Measurements from ENCODE around the gene SCML1. TPM values are rescaled to one million over a fixed set of nuclear protein-coding genes. Genes with fewer than 3 reads are reported as not detected.
A peak's percentile ranks its signal among the peaks of the same experiment; 100 is the strongest.

The SCML1 gene
- total RNA-seq, 1 donor from 2014 or later: 29.7 TPM

GRCh38 chrX:17721715-17722114 is 15.6 kb upstream of the SCML1 start:
- Mint-ChIP-seq H3K4me1 (ENCODE audit: unreplicated experiment) (peaks cover 7% of the 10 kb centered on the region), H3K4me3 (ENCODE audit: unreplicated experiment) (no peak overlapping the region), H3K9me3 (ENCODE audit: unreplicated experiment) (no peaks in the 10 kb centered on the region), H3K27ac (ENCODE audit: unreplicated experiment) (no peak overlapping the region), H3K27me3 (ENCODE audit: unreplicated experiment) (no peaks in the 10 kb centered on the region), H3K36me3 (ENCODE audit: low read depth, unreplicated experiment) (no peaks in the 10 kb centered on the region)
- DNase-seq (ENCODE audit: low spot score): no peak
- no peak for TF ChIP-seq CTCF (IDR thresholded peaks at IDR 0.05; ENCODE audit: unreplicated experiment)

GRCh38 chrX:17725181-17725580 is 12.1 kb upstream of the SCML1 start:
- Mint-ChIP-seq H3K9me3 (ENCODE audit: unreplicated experiment) (no peaks in the 10 kb centered on the region), H3K27ac (ENCODE audit: unreplicated experiment) (no peak overlapping the region), H3K27me3 (ENCODE audit: unreplicated experiment) (no peaks in the 10 kb centered on the region), H3K4me1 (ENCODE audit: unreplicated experiment) (peaks cover 4% of the 10 kb centered on the region), H3K4me3 (ENCODE audit: unreplicated experiment) (no peak overlapping the region), H3K36me3 (ENCODE audit: low read depth, unreplicated experiment) (peaks cover 6% of the 10 kb centered on the region)
- no peak for DNase-seq (ENCODE audit: low spot score)
- TF ChIP-seq CTCF (IDR thresholded peaks at IDR 0.05; ENCODE audit: unreplicated experiment): no peak

- peaks cover 7% of the 10 kb centered on the region for H3K4me1 Mint-ChIP-seq (ENCODE audit: unreplicated experiment)
- H3K9me3 Mint-ChIP-seq (ENCODE audit: unreplicated experiment): no peaks in the 10 kb centered on the region
- H3K27me3 Mint-ChIP-seq (ENCODE audit: unreplicated experiment): peaks cover 1% of the 10 kb centered on the region
- H3K27ac Mint-ChIP-seq (ENCODE audit: unreplicated experiment): no peak overlapping the region
- peaks cover 4% of the 10 kb centered on the region for H3K36me3 Mint-ChIP-seq (ENCODE audit: low read depth, unreplicated experiment)
- no peak for TF ChIP-seq CTCF (IDR thresholded peaks at IDR 0.05; ENCODE audit: unreplicated experiment)
- DNase-seq (ENCODE audit: low spot score): no peak
- H3K4me3 Mint-ChIP-seq (ENCODE audit: unreplicated experiment): no peak overlapping the region
Observed at GRCh38 chrX:17732138-17732783, 5.0 kb upstream of the SCML1 start.

- no peak for TF ChIP-seq CTCF (IDR thresholded peaks at IDR 0.05; ENCODE audit: unreplicated experiment)
- Mint-ChIP-seq H3K36me3 (ENCODE audit: low read depth, unreplicated experiment) (no peaks in the 10 kb centered on the region), H3K27me3 (ENCODE audit: unreplicated experiment) (peaks cover 1% of the 10 kb centered on the region), H3K4me3 (ENCODE audit: unreplicated experiment) (no peak overlapping the region), H3K9me3 (ENCODE audit: unreplicated experiment) (no peaks in the 10 kb centered on the region), H3K27ac (ENCODE audit: unreplicated experiment) (no peak overlapping the region), H3K4me1 (ENCODE audit: unreplicated experiment) (peaks cover 8% of the 10 kb centered on the region)
- no peak for DNase-seq (ENCODE audit: low spot score)
Observed at GRCh38 chrX:17735406-17735805, 1.9 kb upstream of the SCML1 start.

- peaks cover 2% of the 10 kb centered on the region for H3K27me3 Mint-ChIP-seq (ENCODE audit: unreplicated experiment)
- no peak for TF ChIP-seq CTCF (IDR thresholded peaks at IDR 0.05; ENCODE audit: unreplicated experiment)
- peak overlapping the region; percentile 52 for H3K27ac Mint-ChIP-seq (ENCODE audit: unreplicated experiment)
- peaks cover 10% of the 10 kb centered on the region for H3K4me1 Mint-ChIP-seq (ENCODE audit: unreplicated experiment)
- no peaks in the 10 kb centered on the region for H3K36me3 Mint-ChIP-seq (ENCODE audit: low read depth, unreplicated experiment)
- H3K9me3 Mint-ChIP-seq (ENCODE audit: unreplicated experiment): no peaks in the 10 kb centered on the region
- no peak for DNase-seq (ENCODE audit: low spot score)
- no peak overlapping the region for H3K4me3 Mint-ChIP-seq (ENCODE audit: unreplicated experiment)
Observed at GRCh38 chrX:17736478-17736855, 826 bp upstream of the SCML1 start.
